ENCODE data around the gene NELFA.
"Not testable (repeated sequence)": the region's sequence is repeated elsewhere in the genome, so short reads cannot be mapped to it uniquely, and the experiment has no call there.

- TF ChIP-seq ZNF792 (CRISPR knock-in tag; IDR thresholded peaks at IDR 0.05); NFRKB (IDR thresholded peaks at IDR 0.05); MNT (IDR thresholded peaks at IDR 0.05); CTCF (CRISPR knock-in tag; IDR thresholded peaks at IDR 0.05); ZFP36 (IDR thresholded peaks at IDR 0.05; ENCODE audit: borderline replicate concordance, low read depth, low read length, partially characterized antibody): not testable (repeated sequence)
Measured at GRCh38 chr4:2003361-2003760, 5.4 kb downstream of the NELFA start.
